Testis (tissue), 2 donors: ENCODE results near the gene METTL17.

ENCODE experiments used
- POLR2A ChIP-seq: fragments of 450-650 bp; IDR thresholded peaks from one replicate; pipeline ENCODE4 v1.6.1; 2017; ENCODE audit warnings: antibody characterized with exemption, mild to moderate bottlenecking, moderate library complexity
- TF ChIP-seq, protein P1 (sequence below), 3 experiments: fragments of 450-650 bp in 2 of 3; fragments of 200-600 bp in 1 of 3; sonication (generic) in 1 of 3; IDR thresholded peaks; one replicate each; pipeline ENCODE4 v1.5.1; 2016 to 2019; ENCODE audit warnings: antibody characterized with exemption in 3 of 3, mild to moderate bottlenecking in 2 of 3, moderate library complexity in 1 of 3

DNA sequence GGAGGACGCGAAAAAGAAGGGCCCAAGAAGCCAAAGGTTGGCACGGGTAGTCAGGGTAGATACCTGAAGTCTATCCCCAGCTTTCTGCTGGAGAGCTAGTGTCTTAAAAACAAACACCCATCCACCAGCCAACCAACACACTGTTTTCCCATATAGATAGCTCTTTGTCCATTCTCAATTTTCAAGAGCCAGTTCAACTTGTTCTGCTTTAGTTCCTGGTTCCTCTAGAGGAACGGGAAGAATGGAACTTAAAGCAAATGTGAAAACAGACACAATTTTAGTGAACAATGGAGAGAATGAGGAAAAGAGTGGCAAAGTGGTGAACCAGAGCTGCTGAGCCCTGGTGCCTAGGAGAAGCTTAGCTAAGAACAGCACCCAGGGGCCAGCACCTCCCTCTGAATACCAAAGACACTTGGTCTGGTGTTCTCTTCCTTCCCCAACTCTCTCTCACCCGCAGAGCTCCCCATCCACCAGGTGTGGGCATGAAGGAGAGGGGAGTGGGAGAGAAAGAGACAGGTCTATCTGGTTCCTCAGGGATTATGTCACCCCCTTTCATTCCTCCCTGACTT lies 31.3 kb downstream of the METTL17 start:
- no peak for TF ChIP-seq POLR2A
- TF ChIP-seq, protein P1, sequence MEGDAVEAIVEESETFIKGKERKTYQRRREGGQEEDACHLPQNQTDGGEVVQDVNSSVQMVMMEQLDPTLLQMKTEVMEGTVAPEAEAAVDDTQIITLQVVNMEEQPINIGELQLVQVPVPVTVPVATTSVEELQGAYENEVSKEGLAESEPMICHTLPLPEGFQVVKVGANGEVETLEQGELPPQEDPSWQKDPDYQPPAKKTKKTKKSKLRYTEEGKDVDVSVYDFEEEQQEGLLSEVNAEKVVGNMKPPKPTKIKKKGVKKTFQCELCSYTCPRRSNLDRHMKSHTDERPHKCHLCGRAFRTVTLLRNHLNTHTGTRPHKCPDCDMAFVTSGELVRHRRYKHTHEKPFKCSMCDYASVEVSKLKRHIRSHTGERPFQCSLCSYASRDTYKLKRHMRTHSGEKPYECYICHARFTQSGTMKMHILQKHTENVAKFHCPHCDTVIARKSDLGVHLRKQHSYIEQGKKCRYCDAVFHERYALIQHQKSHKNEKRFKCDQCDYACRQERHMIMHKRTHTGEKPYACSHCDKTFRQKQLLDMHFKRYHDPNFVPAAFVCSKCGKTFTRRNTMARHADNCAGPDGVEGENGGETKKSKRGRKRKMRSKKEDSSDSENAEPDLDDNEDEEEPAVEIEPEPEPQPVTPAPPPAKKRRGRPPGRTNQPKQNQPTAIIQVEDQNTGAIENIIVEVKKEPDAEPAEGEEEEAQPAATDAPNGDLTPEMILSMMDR (IDR thresholded peaks at IDR 0.05), result no peak
